ENCODE data around the gene TMEM18.

TMEM18 gene

DNA sequence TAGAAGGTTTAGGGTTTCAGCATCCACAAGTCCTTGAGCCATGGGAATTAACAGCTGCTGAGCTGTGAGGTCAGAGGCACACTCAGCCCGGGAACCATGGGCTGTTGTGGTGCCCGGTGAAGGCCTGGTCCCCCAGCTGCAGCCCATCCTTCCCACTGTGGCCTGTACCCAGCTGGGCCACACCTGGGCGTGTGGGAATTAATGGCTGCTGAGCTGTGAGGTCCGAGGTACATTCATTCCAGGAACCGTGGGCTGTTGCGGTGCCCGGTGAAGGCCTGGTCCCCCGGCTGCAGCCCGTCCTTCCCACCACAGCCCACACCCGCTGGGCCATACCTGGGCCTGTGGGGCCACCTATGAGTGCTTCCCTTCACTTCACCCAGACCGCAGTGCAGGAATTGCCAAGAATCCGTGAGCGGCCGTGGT, 25.2 kb downstream of the TMEM18 start:
- no peak for DNase-seq (ENCODE audit: low read depth in 2 of 2)

DNA sequence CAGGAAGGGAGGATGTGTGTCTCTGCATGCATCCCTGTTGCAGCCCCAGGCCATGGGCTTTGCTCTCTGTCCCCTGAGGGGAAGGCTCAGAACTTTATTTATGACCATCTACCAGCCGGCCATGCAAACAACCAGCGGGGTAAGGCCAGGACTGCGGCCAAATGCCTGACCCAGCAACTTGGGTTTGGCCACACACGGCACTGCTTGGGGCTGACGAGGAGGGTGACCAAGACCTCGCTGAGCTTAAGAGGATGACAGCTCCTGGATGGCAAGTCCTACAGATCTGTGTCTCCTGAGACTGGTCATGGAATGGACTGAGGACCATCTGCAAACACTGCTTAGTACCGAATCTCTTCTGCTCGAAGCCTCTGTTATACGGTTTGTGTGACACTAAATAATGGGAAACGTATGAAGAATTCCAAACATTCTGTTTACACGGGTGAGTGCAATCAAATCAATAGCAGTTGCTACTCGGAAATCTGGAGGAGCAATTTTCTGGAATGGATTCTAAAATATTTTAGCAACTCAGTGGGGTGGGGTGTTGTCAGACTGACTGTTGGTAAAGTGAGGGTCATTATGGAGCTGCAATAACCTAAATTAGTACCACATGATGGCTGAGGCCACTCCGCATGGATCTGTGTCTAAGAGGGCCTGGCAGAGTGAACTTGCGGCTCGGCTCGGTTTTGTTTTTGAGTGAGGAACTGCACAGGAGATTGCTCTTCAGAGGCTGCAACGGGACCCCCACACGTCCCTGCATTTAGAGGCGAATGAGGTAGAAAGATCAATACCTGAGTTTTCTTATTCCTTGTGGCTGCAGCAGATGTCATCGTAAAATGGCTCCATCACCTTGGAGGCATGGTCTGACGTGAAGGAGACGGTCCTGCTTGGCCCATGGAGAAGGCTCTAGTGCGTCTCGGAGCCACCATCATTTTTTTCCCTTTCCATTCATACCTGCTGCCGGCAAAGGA, 26.6 kb downstream of the TMEM18 start:
- no peak for DNase-seq (ENCODE audit: low read depth in 2 of 2)

DNA sequence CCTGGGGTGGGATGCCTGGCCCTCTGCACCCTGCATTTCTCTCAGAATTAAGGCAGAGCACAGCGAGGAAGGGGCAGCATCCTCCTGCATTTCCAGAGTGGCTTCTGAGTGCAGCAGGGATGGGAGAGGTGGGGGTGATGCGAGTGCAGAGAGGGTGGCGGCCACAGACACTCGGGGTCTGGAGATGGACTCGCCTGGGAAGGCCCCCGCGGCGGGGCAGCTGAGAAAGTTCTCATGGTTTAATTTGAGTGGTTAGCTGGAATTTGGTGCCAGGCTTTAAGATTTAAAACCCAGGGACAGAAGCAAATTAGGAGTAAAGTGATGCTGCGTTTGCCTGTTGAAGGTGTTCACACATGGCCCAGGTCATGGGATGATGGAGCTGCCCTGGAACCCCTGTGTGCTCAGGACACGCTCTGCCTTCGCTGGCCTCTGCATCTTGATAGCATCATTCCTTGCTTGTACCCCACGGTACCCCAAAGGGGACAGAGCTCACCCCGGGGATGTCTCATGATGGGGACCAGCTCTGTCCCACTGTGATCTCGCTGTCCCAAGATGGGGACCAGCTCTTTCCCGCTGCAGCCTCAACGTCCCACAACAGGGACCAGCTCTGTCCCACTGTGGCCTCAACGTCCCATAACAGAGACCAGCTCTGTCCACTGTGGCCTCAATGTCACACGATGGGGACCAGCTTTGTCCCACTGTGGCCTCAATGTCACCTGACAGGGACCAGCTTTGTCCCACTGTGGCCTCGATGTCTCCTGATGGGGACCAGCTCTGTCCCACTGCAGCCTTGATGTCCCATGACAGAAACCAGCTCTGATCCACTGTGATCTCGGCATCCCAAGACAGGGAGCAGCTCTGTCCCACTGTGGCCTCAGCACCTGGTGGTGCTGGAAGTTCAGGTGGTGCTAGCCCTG, 27.5 kb downstream of the TMEM18 start:
- DNase-seq (ENCODE audit: low read depth in 2 of 2) = no peak

DNA sequence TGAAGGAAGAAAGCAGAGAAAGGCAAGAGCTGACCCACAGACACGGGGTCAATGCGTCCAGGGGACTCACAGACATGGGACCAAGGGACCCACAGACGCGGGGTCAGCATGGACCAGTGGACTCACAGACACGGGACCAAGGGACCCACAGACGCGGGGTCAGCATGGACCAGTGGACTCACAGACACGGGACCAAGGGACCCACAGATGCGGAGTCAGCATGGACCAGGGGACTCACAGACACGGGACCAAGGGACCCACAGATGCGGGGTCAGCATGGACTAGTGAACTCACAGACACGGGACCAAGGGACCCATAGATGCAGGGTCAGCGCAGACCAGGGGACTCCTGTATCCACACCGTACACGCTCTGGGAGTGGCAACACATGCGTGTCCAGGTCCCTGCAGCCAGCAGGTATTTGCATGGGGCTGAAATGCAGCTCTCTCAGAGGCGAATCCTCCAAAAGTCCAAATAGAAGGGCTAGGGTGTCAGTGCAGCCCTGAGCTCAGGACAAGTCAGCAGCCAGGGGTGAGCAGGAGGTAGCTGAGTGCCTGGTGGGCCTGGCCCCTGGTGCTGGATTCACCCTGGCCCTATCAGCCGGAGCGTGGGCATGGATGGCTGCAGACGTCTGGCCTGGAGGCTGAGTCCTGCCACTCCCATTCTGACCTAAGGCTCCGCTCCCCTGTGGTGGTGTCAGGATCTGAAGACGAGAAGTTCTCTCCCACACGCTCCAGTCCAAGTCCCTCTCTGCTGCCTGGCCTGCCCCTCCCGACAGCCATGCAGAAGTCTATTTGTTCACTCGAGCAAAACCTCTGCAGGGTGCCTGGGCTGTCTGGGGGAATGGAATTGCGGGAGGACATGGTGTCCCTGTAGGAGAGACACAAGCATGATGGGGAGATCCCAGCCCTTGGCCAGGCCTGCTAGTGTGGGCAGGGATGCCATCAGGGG, 28.5 kb downstream of the TMEM18 start:
- DNase-seq (ENCODE audit: low read depth in 2 of 2) = no peak

DNA sequence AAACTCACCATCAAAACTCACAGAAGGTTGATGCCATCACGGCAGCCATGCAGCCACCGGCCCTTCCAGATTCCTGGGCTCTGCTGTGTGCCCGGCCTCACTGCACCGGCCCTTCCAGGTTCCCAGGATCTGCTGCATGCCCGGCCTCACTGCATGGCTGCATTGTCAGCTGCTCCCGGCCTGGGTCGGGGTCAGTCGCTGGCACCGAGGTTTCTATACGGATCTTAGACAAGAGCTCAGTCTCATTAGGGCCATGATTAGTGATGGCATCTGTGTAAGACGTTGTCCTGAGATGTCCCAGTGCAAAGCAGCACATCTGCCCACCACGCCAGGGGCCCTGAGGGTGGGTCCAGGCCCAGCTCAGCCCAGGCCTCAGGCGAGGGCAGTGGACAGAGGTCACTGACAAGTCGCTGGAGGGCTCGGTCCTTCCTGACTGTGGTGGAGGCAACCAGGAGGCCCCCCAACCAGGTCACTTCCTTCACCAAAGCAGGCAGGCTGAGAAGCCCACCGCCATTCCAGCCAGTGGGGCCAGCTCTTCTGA, 29.4 kb downstream of the TMEM18 start:
- DNase-seq (ENCODE audit: low read depth in 2 of 2) = no peak

DNA sequence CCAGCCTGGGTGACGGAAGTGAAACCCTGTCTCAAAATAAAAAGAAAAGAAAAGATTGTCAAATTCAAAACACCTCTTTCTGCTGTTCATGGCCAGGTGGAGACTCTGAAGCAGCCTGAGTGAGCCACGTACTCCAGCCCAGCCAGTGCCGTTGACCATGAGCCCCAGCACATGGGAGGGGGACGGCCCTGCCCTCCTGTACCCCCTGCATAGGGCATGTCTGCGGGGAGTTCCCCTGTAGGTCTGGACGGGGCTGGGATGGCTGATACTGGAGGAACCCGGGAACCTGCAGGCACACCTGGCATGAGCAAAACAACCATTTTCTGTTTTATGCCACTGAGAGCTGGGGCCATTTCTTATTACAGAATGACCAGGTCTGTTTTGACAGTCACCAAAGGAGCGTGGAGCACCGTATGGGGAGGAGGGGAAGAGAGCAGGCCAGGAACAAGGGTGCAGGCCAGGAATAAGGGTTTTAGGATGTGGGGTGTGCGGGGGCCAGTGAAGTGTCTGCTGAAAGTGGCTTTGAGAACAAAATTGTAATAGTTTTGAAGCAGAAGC, 30.1 kb downstream of the TMEM18 start:
- DNase-seq (ENCODE audit: low read depth in 2 of 2) = no peak

DNA sequence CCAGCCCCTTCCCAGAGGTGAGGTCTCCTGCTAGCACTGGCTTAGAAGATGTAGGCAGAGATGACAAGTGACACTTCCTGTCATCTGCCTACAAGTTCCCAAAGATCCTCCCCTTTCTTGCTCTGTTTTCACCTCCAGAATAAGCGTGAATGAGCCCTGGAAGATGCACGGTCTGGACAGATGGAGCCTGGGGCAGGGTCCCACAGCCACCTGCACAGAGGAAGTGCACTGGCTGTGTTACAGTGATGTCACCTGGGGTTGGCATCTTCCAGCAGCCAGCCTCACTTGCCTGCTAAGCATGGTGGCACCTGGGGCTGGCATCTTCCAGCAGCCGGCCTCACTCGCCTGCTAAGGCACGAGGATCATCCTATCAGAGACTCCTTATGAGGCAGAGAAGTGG, 32.3 kb downstream of the TMEM18 start:
- DNase-seq (ENCODE audit: low read depth in 2 of 2) = no peak

DNA sequence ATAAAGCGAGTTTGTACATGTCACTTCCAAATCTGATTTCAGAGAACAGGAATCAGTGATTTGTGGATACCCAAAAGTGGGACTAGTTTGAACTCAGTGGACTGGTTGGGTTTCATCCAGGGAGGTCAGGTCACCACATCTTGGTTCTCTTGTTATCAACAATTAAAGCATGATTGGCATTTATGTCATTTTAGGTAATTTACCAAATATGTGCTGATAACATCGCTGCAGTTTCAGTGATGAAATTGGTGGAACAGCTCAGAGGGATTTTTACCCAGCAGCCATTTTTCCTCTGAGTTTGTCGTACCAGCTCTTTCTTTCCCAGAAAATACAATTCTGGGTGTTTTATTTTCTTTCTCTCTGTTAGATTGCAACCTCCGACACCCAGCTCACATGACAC, 33.4 kb downstream of the TMEM18 start:
- no peak for DNase-seq (ENCODE audit: low read depth in 2 of 2)

DNA sequence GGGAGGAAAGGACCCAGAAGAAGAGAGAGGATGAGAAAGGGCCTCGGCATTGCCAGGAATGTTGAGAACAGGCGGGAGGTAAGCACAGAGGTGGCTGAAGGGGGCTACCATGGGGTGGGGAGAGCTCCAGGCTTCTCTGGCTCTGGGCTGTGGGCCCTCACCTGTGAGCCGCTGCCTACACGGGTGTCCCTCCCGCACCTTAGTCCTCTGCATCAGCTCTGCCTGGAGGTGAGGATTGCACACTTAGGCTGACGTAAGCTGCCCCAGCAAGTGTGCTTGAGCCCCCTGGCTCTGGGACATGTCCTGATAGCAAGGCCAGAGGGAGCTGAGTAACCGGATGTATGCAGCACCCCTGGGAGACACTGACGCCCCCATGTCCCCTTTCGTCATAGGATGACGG, 33.9 kb downstream of the TMEM18 start:
- DNase-seq (ENCODE audit: low read depth in 2 of 2) = no peak

DNA sequence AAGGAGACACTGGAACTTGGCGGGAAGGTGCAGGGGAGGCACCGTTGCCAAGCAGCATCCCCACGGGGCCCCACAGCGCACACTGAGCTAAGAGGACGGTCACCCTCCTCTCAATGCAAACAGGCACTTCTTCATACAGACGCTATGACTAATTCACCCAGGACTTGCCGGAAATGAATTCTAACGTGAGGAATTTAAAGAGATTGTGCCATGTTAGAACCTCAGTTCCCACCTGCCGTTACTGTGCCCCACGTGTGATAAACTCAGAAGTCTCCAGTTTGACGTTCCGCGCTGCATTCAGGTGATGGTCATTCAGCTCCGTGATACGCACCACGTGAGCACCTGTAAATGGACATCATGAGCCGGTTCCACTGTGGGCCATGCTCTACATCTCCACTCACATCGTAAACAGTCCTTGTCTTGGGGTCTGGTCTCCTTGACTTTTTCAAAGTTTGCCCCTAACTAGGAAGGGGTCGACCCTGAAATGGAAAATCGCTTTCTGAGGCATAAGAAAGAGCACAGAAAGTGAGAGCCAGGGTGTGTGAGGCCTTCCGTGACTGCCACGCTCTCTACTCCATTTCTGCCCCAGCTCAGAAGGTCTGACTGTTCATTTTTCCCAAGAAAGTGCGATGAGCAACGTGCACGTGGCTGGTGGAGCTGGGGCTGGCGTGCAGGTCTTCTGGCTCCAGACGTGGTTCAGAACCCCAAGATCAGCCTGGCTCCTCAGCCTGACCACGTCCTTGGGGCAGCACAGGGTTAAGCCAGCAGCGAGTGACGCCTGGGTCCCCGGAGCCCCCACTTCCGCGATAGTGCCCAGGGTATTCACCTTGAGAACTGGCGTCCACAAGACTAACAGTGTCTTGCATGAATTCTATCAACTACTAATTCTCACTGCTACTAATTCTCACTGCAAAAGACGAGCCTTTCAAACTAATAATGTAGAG, 35.1 kb downstream of the TMEM18 start:
- no peak for DNase-seq (ENCODE audit: low read depth in 2 of 2)

DNA sequence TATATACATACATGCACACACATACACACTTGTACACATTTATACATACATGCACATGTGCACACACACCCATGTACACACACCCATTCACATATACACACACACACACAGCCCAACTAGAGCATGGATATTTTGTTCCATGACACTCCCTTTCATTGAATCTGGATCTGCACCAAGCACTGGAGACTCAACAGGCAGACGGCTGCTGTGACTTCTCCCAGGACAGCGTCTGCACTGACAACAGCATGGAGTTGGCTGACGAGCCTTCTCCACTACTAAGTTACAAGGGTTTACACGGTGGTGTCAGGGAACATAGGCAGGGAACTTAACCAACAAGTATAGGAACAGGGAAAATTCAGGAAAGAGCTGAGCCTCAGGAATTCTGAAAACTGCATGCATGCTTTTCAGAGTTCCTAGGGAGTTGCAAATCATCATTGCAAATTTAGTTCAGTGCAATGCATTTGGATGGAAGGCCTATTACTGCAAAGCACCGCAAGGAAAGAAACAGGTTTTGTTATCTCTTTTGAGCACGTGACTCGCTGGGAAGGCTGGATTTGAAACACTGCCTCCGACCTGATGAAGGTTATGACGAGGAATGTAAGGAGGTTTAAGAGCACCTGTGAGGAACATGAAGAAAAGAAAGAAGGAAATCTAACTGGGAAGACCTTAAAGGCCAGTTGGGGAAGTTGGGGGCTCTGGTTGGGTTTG, 35.9 kb downstream of the TMEM18 start:
- DNase-seq (ENCODE audit: low read depth in 2 of 2) = no peak

DNA sequence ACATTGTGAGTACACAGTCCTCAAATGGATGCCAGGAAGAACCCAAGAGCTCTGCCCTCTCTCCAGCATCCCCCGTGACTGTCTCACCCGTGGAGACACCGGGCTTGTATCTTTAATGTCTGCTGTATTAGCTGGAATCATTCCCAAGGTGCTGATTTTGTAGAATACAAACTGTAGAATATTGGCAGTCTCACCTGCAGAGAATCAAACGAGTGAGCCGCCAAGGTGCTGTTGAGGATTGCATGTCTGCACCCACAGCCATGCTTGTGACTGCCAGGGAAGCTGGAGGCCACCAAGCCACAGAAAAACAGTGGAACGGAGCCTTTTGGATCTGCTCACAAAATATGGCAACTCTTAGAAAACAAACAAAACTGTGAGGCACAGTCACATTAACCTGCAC, 37.5 kb downstream of the TMEM18 start:
- DNase-seq (ENCODE audit: low read depth in 2 of 2) = no peak

DNA sequence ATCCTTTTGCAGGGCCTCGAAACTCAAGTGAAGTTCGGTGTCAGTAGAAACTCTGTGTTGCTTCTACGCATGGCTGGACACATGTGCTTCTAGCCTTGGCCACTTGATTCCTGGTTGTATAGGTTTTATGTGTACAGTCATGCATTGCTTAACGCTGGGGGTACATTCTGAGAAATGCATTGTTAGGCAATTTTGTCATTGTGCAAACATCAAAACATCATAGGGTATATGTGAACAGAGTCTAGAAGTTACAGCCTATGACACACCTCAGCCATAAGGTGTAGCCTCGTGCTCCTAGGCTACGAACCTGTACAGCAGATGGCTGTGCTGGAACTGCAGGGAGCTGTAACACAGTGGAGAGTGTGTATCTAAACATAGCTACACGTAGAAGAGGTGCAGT, 39.4 kb downstream of the TMEM18 start:
- DNase-seq (ENCODE audit: low read depth in 2 of 2) = no peak

DNA sequence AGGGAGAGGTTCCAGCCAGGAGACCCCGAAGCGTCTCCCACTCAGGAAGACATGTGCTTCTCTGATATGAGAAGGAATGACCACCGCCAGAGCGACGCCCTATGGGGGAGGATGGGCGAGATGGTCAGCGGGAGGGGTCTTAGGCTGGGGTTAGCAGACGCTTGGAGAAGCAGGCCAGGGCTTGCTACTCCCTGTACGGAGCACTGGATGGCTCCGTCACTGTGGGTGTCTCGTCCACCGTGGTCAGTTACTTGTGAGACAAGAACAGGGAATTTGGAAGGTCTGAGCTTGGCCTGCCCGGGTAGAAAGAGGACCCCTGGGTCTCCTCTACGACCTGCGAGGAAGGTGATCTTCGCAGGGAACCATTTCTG, 39.8 kb downstream of the TMEM18 start:
- no peak for DNase-seq (ENCODE audit: low read depth in 2 of 2)

DNA sequence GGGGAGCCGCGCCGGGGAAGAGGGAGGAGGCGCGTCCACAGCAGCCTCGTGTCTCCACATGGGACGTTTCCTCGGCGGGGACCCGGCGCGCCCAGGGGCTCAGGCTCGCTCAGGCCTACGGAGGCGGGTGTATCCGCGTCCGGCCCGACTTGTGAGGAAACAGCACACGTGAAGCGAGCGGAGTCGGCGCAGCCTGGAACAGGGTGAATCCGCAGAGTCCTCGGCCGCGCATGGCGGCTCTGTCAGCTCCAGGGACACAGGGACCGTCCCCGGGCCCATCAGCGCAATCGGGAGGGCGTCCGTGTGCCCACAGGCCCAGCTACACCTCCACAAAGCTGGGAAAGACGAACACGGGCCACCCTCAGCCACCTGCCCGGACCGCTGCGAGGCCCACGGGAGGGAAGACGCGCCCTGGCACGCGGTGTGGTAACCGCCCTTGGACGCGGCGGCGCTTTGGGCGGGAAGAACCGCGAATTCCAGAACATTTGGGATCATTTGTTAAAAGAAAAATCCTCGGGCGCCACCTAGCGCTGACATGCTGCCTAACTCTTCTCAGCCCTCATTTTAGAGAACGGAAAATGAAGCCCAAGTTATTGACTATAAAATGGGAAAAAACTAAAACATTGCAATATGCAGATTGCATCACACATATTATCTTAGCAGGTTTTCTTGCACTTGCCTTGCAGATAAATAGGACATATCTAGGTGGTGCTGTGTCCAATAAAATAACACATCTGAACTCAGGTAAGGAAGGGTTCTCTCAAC, 40.4 kb downstream of the TMEM18 start:
- DNase-seq (ENCODE audit: low read depth in 2 of 2) = peak in 1 of 2 experiments; percentile 48

DNA sequence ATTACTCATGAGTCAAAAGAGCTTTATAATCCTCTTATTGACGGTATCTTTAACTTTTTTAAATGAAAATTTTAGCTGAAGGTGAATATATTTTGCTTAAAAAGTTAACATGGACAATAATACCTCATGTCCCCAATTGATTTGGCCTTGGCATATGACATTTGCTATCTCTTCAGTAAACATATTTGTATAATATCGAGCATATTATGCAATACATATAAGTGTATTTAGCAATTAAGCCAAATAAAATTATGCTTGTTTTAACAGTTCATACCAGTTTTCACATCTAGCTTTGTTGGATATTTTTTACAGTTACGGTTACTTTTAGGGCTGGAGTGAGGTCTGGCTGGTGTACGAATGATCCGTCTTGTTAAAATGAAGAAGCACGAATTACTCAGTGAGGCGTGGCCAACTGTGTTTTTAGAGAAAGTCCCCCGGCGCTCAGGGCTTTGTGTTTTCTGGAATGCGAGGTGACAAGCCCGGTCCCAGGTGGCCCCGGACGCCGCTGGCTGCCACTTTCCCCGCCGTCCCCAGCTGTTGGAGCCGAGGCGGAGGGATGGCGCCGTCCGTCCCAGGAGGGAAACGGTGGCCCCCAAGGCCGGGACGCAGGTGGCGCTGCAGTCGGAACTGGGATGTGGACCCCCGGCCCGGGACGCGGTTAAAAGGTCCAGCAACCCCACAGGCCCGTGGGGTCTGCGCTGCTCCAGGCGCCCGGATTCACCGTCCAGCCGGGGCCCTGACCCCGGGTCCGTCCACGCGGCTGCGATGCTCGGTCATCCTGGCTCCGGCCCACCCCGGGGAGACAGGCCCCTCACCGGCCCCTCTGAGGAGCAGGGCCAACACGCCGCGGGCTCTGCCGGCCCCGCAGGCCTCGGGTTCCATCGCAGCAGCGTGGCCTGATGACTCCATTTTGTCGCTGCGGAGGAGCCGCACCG, 41.3 kb downstream of the TMEM18 start:
- DNase-seq (ENCODE audit: low read depth in 2 of 2) = no peak
